SJSA1 (cell line): ENCODE results near the gene SLC52A3. TPM values are rescaled to one million over a fixed set of nuclear protein-coding genes. Genes with fewer than 3 reads are reported as not detected.

ENCODE experiments used
- DNase-seq, 2 experiments: peaks; one replicate each; pipeline ENCODE4 v3.0.0-alpha.2; 2015 to 2020; ENCODE audit warnings: low spot score in 2 of 2, low read depth in 1 of 2
- H3K27ac ChIP-seq: fragments of 250-450 bp; sonication (Bioruptor Pico); 2 replicates; pipeline ENCODE4 v1.5.1; 2020; ENCODE audit warnings: mild to moderate bottlenecking, moderate library complexity
- H3K27me3 ChIP-seq: fragments of 250-450 bp; sonication (Bioruptor Pico); replicated peaks from 2 replicates; pipeline ENCODE4 v1.5.1; 2020; ENCODE audit warnings: mild to moderate bottlenecking, moderate library complexity
- H3K36me3 ChIP-seq: fragments of 250-450 bp; sonication (Bioruptor Pico); 2 replicates; pipeline ENCODE4 v1.5.1; 2020; ENCODE audit warnings: mild to moderate bottlenecking
- H3K4me1 ChIP-seq: fragments of 250-450 bp; sonication (Bioruptor Pico); replicated peaks from 2 replicates; pipeline ENCODE4 v1.6.1; 2021; ENCODE audit warnings: mild to moderate bottlenecking
- H3K4me3 ChIP-seq: fragments of 250-450 bp; sonication (Bioruptor Pico); 2 replicates; pipeline ENCODE4 v1.5.1; 2020; ENCODE audit warnings: mild to moderate bottlenecking
- H3K9me3 ChIP-seq: fragments of 250-450 bp; sonication (Bioruptor Pico); replicated peaks from 2 replicates; pipeline ENCODE4 v1.5.1; 2020; ENCODE audit warnings: mild to moderate bottlenecking
- total RNA-seq: library from RNA; depleted of rRNA; stranded (reverse); fragments of >200 nt; shearing (Covaris generic); gene quantifications from 2 replicates; pipeline ENCODE4 v1.2.3, GENCODE V29; 2014; rRNA removed

SLC52A3 gene
- total RNA-seq, 1 experiment from 2014 or later = not detected

DNA sequence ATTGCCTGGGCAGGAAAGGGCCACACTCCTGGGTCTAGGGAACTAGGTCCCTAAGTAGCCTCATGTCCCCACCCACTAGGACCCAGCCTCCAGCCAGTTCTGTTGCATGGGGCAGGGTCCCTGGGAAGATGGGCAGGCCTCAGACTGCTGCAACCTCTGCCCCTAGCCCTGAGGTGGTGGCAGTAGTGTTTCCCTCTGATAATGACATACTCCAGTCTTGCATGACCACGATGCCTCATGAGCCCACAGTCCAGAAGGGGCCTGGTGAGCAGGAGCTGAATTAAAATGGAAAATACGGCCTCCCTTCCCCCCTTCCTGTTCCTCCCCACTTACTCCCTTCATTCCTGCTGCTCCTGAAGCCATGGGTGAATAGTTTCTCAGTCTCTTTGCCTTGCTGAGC lies 56.7 kb downstream of the SLC52A3 start:
- H3K27me3 ChIP-seq = peaks cover 9% of the 10 kb centered on the region; the same call in 1 of the 2 replicates
- no peak overlapping the region for H3K4me3 ChIP-seq

GRCh38 chr20:710780-711450 lies 57.4 kb downstream of the SLC52A3 start:
- H3K27me3 ChIP-seq = peaks cover 10% of the 10 kb centered on the region; the same call in 1 of the 2 replicates
- no peaks in the 10 kb centered on the region for H3K36me3 ChIP-seq
- no peak overlapping the region for H3K4me3 ChIP-seq
- no peaks in the 10 kb centered on the region; the same call in 1 of the 2 replicates for H3K9me3 ChIP-seq
- H3K4me1 ChIP-seq = no peaks in the 10 kb centered on the region
- no peak for DNase-seq
- no peak overlapping the region for H3K27ac ChIP-seq

More for the DNA sequence above, 56.7 kb downstream of the SLC52A3 start:
- H3K9me3 ChIP-seq = no peaks in the 10 kb centered on the region; the same call in 1 of the 2 replicates
- no peak for DNase-seq
- no peak overlapping the region for H3K27ac ChIP-seq
- no peaks in the 10 kb centered on the region for H3K36me3 ChIP-seq
- H3K4me1 ChIP-seq = no peaks in the 10 kb centered on the region

Other genes starting within 250 kb of the SLC52A3 start
- 135 and 158 TPM in 2 replicates for gene CSNK2A1, start 224.7 kb downstream of the SLC52A3 start, total RNA-seq
- gene TCF15, start 158.2 kb downstream of the SLC52A3 start, total RNA-seq = not detected in 2 replicates
- gene SRXN1, start 115.3 kb downstream of the SLC52A3 start, total RNA-seq = 51.8 and 54.7 TPM in 2 replicates
- gene SCRT2, start 92.7 kb downstream of the SLC52A3 start, total RNA-seq = not detected in 2 replicates
- gene FAM110A, start 65.2 kb upstream of the SLC52A3 start, total RNA-seq = 6.4 and 11.5 TPM in 2 replicates
- not detected in 2 replicates for gene ANGPT4, start 147.8 kb upstream of the SLC52A3 start, total RNA-seq
- not detected in 2 replicates for gene RSPO4, start 233.8 kb upstream of the SLC52A3 start, total RNA-seq